Naive B cell (primary cell): Measurements from ENCODE around the gene CCNY. TPM values are rescaled to one million over a fixed set of nuclear protein-coding genes. Genes with fewer than 3 reads are reported as not detected.

Experiments
- ATAC-seq, 2 donors: fragments of 150-1000 bp; cut with Tn5 transposase; 2 replicates each; pipeline ENCODE4 v1.10.0; 2021; ENCODE audit warnings: low read depth in 2 of 2, mild to moderate bottlenecking in 2 of 2, moderate library complexity in 2 of 2
- DNase-seq: peaks from one replicate; pipeline ENCODE4 v3.0.0; 2022
- H3K27ac Mint-ChIP-seq, 6 donors: one replicate each; pipeline ENCODE4 v1.8.0; 2020 to 2022; ENCODE audit warnings: mild to moderate bottlenecking in 6 of 6, mixed read lengths in 6 of 6, moderate library complexity in 5 of 6, inconsistent platforms in 2 of 6
- H3K27me3 Mint-ChIP-seq, 3 donors: one replicate each; pipeline ENCODE4 v1.8.0; 2021 to 2022; ENCODE audit warnings: mixed read lengths in 3 of 3, mild to moderate bottlenecking in 1 of 3
- H3K36me3 Mint-ChIP-seq, 2 donors: one replicate each; pipeline ENCODE4 v1.8.0; 2020 to 2022; ENCODE audit warnings: mixed read lengths in 2 of 2, inconsistent platforms in 1 of 2, mild to moderate bottlenecking in 1 of 2
- H3K4me1 Mint-ChIP-seq, 3 donors: one replicate each; pipeline ENCODE4 v1.8.0; 2020 to 2022; ENCODE audit warnings: mixed read lengths in 3 of 3, inconsistent platforms in 1 of 3, mild to moderate bottlenecking in 1 of 3, moderate library complexity in 1 of 3
- H3K4me3 Mint-ChIP-seq, 8 donors: one replicate each; pipeline ENCODE4 v1.8.0; 2020 to 2022; ENCODE audit warnings: mild to moderate bottlenecking in 8 of 8, mixed read lengths in 8 of 8, moderate library complexity in 8 of 8, inconsistent platforms in 2 of 8
- H3K9me3 Mint-ChIP-seq, 7 donors: one replicate each; pipeline ENCODE4 v1.8.0; 2020 to 2022; ENCODE audit warnings: mixed read lengths in 7 of 7, mild to moderate bottlenecking in 5 of 7, inconsistent platforms in 2 of 7, moderate library complexity in 1 of 7
- polyA plus RNA-seq, 6 donors: library from polyadenylated mRNA; unstranded; fragments of 300-500 nt; fragmentation: Illumina TruSeq; gene quantifications; one replicate each; pipeline ENCODE4 v1.2.3, GENCODE V29; 2021; ENCODE audit warnings: low read depth in 6 of 6

Gene CCNY
- polyA plus RNA-seq, 6 donors from 2014 or later = 9.4 to 27.7 (median 13.6) TPM

DNA sequence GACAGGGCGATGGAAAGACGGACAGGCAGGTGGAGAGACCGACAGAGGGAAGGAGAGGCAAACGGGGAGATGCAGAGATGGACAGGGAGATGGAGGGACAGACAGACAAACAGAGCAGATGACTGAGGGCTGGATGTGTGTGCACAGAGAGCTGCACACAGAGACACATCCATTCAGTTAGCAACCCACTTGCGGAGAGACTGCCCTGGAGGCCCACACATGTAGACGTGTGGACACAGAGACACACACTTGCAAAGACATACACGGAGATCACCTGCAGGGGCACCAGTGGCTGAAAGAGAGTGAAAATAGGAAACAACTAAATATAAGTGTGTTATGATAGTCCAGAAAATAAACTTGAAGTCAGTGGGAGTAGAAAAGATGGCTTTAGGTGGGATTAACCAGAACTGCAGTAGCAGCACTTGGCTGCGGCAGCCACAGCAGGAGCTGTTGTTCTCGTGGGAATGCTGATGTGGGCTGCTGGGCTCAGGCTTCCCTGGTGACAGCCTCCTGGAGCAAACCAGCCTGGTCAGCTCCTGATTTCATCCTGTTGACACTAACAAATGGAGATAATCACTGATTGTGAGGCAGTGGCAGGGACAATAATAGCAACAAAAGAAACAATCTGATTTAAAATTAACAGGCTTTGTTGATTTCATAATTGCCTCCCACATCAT, 134.1 kb downstream of the CCNY start:
- Mint-ChIP-seq H3K4me3 (no peak overlapping the region), H3K27ac (peak overlapping the region in 5 of 6 donors; percentile 30 to 57 (median 47)), H3K4me1 (peaks cover 27 to 40% (median 36%) of the 10 kb centered on the region in 3 donors), H3K27me3 (no peaks in the 10 kb centered on the region), H3K36me3 (peaks cover 0 to 5% of the 10 kb centered on the region in 2 donors), H3K9me3 (no peaks in the 10 kb centered on the region)
- DNase-seq = no peak
- no peak for ATAC-seq

DNA sequence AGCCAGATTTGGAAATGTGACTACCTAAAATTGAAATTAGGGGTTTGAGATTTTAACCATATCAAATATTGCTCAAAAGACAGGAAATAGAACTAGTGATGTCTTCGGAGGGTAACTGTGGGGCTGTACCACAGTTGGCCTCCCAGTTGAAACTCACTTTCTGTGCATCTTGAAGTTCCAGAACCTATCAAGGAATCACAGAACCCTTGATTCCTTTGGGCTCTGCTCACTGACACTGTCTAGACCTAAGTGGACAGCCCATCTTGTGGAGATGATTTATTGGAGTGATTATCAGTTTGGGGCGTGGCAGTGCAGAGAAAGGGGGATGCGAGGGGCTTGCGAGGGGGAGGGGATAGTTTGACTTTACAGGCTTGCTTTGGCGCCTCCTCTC, 134.6 kb downstream of the CCNY start:
- peaks cover 27 to 40% (median 36%) of the 10 kb centered on the region in 3 donors for H3K4me1 Mint-ChIP-seq

DNA sequence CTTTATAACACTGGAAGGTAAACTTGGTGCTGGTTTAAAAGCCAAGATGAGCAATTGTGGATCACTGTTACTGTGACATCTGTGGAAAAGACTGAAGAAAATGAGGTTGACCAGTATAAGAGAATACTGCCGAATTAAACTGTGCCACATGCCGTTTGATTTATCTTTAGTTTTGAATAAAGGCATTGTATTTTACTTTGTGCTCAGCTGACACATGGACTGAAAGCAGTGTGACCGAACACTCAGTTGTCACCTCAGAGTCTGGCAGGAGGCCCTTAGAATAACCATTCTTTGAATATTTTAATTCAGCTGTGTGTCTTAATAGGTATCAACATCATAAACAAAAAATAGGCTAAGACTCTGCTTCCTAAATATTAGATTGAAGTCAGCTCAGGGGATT, 135.1 kb downstream of the CCNY start:
- ATAC-seq (no peak), DNase-seq (no peak)
- Mint-ChIP-seq H3K4me1 (peaks cover 27 to 40% (median 36%) of the 10 kb centered on the region in 3 donors), H3K27me3 (no peaks in the 10 kb centered on the region), H3K9me3 (no peaks in the 10 kb centered on the region), H3K4me3 (no peak overlapping the region), H3K27ac (peak overlapping the region in 1 of 6 donors; percentile 66), H3K36me3 (peaks cover 0 to 5% of the 10 kb centered on the region in 2 donors)

More for the DNA sequence above, 134.6 kb downstream of the CCNY start:
- no peak for ATAC-seq
- no peak for DNase-seq
- Mint-ChIP-seq H3K36me3 (peaks cover 0 to 5% of the 10 kb centered on the region in 2 donors), H3K27me3 (no peaks in the 10 kb centered on the region), H3K4me3 (no peak overlapping the region), H3K27ac (peak overlapping the region in 3 of 6 donors; percentile 47 to 66 (median 65)), H3K9me3 (no peaks in the 10 kb centered on the region)

DNA sequence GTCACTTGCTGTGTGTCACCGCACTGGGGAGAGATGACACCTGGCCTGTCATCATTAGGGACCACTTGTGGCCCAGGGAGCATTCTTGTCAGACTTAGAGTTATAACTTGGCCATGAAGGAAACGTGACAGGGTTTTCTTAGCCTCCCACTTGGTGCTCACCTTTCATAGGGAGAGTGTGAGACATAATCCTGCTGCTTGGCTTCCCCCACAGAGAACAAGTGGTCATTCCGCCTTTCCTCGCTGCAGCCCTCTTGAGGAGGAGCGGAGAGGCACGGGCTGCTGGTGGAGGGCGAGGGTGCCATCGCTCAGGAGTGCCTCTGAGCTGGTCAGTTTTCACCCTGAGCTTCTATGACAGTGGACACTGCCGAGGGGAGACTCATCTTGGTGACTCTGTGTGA, 143.8 kb downstream of the CCNY start:
- Mint-ChIP-seq H3K4me3 (peak overlapping the region in 1 of 8 donors; percentile 56), H3K4me1 (peaks cover 12 to 22% (median 21%) of the 10 kb centered on the region in 3 donors), H3K27me3 (no peaks in the 10 kb centered on the region), H3K36me3 (peaks cover 0 to 8% of the 10 kb centered on the region in 2 donors), H3K27ac (peak overlapping the region in 3 of 6 donors; percentile 19 to 71 (median 39)), H3K9me3 (peaks cover 0 to 1% (median 0%) of the 10 kb centered on the region in 7 donors)
- no peak for DNase-seq
- no peak for ATAC-seq

DNA sequence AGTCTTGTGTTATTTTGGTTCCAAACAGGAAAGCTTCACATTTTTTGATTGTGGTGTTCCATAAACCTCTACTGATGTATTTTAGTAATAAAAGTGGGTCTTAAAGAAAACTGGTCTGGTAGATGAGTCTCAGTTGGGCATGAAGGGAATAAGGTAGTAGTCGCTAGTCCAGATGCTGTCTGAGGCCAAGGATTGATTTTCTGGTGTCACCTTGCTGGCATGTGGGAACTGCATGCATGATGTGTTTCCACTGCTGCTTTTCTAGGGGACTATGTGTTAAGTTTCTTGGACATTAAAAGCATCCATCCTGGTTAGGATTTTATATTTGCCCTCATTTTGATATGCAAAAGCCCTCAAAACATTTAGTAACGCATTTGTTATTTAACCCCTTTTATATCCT, 145.1 kb downstream of the CCNY start:
- no peak for DNase-seq
- Mint-ChIP-seq H3K27ac (peak overlapping the region in 3 of 6 donors; percentile 3 to 52 (median 28)), H3K4me3 (no peak overlapping the region), H3K9me3 (peaks cover 0 to 1% (median 0%) of the 10 kb centered on the region in 7 donors), H3K4me1 (peaks cover 19 to 29% (median 29%) of the 10 kb centered on the region in 3 donors), H3K36me3 (peaks cover 5 to 10% of the 10 kb centered on the region in 2 donors), H3K27me3 (no peaks in the 10 kb centered on the region)
- ATAC-seq = no peak

DNA sequence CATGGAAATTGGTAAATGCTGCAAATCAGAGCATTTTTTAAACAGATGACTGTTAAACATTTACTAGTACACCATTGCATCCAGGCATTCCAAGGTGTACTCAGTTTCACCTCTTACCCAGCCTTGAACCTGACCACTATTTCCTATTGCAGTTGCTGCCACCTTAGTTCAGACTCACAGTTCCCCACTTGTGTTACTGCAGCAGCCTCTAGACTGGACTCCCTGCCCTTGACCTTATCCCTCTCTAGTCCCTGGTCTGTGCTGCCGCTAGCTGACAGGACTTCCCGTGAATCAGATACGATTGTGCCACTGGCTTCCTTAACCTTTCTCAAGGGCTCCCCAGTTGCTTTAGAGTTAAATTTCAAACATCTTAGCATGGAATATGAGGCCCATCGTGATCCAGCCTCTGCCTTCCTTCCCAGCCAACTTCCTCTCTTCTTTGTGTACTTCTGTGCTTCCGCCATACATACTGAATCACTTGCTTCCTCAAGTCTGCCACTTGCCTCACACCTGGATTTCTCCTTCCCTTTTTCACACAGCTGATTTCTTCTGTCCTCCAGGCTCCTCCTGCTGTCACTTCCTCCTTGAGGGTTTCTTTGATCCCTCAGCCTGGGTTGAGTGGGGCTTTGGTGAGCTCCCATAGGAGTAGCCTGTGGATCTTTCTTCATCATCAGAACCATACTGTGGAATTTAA, 150.1 kb downstream of the CCNY start:
- H3K4me1 Mint-ChIP-seq = peaks cover 20 to 50% (median 29%) of the 10 kb centered on the region in 3 donors
- ATAC-seq = no peak
- peak overlapping the region in 5 of 6 donors; percentile 29 to 91 (median 84) for H3K27ac Mint-ChIP-seq
- peak overlapping the region in 2 of 8 donors; percentile 21 to 57 for H3K4me3 Mint-ChIP-seq
- H3K9me3 Mint-ChIP-seq = no peaks in the 10 kb centered on the region
- no peak for DNase-seq
- H3K27me3 Mint-ChIP-seq = no peaks in the 10 kb centered on the region
- H3K36me3 Mint-ChIP-seq = peaks cover 11 to 14% of the 10 kb centered on the region in 2 donors

DNA sequence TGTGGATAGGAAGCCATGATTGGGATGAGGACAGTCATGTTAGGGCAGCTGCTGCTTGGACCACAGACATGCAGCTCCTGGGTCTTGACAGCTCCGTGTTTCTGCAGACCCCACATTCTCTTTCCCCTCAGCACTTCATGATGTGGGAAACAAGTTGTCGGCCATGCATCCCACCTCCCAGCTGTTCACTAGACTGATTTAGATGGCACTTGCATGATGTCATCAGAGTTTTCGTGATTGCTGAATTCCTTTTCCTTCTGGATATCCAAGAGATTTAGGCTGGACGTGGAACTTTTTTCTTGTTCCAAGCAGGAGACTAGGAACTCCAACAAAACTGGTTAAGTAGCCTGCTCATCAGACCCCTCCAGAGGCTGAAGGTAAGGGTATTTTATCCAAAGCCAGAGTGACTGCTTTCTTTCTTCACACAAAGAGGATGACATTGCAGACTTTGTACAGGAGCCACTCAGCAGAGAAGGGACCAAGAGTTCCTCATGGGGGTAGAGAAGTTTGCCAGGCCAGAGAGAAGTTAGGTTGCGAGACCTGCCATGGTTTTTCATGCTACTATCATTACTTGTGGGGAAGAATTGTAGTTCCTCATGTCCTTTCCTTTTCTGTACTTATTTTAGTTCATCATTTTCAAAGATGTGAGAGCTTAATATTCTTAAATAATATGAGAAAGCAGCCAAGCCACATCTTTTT, 151.2 kb downstream of the CCNY start:
- Mint-ChIP-seq H3K36me3 (peaks cover 11 to 19% of the 10 kb centered on the region in 2 donors), H3K27me3 (no peaks in the 10 kb centered on the region), H3K4me3 (peak overlapping the region in 1 of 8 donors; percentile 59), H3K27ac (peak overlapping the region in 1 of 6 donors; percentile 85), H3K9me3 (no peaks in the 10 kb centered on the region), H3K4me1 (peaks cover 26 to 50% (median 27%) of the 10 kb centered on the region in 3 donors)
- ATAC-seq (no peak), DNase-seq (no peak)

DNA sequence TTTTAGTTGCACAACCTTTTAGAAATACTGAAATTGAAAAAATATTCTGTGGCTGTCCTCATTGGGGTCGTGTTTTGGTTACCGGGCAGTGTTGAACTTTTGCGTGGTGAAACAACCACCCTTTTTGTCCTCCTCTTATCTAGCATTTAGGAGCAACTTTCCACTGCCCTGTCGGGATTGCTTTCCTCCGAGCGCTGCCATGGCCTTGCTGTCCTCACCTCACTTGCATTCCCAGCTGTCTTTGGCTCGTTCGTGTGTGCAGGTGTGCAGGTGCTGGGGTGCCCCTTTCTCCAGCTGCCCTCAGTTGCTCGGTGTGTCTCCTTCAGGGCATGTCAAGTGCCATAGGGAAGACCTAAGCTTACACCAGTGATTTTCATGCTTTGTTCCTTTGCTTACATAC, 151.9 kb downstream of the CCNY start:
- no peak overlapping the region for H3K27ac Mint-ChIP-seq
- H3K27me3 Mint-ChIP-seq = no peaks in the 10 kb centered on the region
- H3K4me3 Mint-ChIP-seq = no peak overlapping the region
- H3K36me3 Mint-ChIP-seq = peaks cover 11 to 19% of the 10 kb centered on the region in 2 donors
- no peak for DNase-seq
- no peak for ATAC-seq
- no peaks in the 10 kb centered on the region for H3K9me3 Mint-ChIP-seq
- H3K4me1 Mint-ChIP-seq = peaks cover 31 to 56% (median 32%) of the 10 kb centered on the region in 3 donors

DNA sequence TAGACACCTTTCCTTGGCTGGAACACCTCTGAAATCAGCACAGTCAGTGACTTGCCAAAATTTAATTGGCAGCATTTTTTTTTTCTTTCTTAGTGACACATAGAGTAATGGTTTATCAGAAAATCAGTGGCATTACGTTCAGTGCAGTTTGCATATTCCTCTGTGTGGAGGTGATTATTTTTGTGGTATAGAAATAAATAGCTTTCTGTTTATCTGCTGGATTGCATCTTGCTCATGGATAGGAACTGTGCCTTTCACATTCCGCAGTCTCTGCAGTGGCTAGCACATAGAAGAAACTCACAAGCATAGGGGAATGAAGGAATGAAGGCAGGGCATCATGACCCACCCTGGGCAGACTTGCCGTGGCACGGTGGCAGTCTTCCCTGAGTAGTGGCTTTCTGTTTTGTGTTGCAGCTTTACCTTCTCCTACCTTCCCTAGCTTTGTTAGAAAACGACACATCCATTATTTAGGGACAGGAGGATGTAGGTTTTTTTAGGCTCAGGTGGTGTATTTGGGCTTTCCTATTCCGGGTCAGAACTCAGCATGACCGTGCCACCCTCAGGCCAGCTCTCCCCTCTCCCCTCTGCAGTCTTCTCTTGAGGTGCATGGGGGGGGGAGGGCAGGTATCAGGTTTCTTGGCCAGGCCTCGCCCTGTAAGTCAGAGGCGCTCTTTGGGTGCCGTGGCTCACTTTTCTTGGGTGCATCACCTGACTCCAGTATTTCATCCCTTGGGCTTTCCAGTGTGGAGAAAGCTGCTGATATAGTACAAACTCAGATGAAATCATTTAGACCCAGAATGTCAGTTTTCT, 156.3 kb downstream of the CCNY start:
- peak overlapping the region in 5 of 6 donors; percentile 11 to 91 (median 75) for H3K27ac Mint-ChIP-seq
- no peaks in the 10 kb centered on the region for H3K27me3 Mint-ChIP-seq
- H3K4me3 Mint-ChIP-seq = no peak overlapping the region
- DNase-seq (no peak), ATAC-seq (no peak)
- peaks cover 0 to 5% of the 10 kb centered on the region in 2 donors for H3K36me3 Mint-ChIP-seq
- no peaks in the 10 kb centered on the region for H3K9me3 Mint-ChIP-seq
- H3K4me1 Mint-ChIP-seq = peaks cover 49 to 78% (median 52%) of the 10 kb centered on the region in 3 donors

DNA sequence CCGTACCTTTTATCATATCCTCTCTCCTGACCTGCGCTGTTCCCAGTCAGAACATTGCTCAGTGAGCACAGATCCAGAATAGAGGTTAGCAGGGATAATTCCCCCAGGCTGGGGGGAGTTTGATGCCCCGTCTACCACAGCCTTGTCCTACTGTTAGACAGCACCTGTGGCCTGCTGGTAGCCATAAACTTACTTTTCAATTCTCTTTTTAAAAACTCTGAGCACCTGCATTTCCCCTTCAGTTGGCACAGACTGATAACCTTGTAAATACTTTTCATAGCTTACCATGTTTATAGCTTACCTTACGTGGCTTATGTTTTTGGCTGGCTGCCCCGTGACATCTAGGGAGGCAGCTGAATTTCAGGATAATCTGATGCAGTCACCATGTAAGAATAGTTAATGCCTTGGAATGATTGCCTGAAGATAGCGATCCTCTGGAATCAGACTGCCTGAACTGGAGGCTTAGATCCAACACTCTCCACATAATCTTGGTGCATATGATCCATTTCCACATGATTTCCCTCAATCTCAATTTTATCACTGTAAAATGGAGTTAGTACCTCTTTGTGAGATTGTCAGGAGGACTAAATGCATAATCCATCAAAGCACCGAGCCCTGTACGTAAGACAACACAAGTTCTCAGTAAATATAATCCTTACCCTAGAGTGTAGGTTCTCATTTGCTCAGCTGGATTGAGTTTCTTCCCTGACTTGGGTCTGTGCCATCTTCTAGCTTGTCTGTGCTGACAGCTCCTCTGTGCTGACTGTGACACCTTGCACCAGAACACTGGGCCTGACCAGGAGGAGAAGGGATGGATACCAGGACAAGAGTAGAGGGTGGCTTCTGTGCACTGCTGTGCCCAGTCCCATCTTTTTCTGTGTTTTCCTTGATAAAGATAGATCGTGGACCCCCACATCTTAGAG, 157.1 kb downstream of the CCNY start:
- DNase-seq = no peak
- no peak for ATAC-seq
- Mint-ChIP-seq H3K36me3 (peaks cover 0 to 5% of the 10 kb centered on the region in 2 donors), H3K4me3 (peak overlapping the region in 1 of 8 donors; percentile 26), H3K27ac (peak overlapping the region in 5 of 6 donors; percentile 34 to 79 (median 79)), H3K4me1 (peaks cover 57 to 83% (median 61%) of the 10 kb centered on the region in 3 donors), H3K9me3 (no peaks in the 10 kb centered on the region), H3K27me3 (no peaks in the 10 kb centered on the region)

DNA sequence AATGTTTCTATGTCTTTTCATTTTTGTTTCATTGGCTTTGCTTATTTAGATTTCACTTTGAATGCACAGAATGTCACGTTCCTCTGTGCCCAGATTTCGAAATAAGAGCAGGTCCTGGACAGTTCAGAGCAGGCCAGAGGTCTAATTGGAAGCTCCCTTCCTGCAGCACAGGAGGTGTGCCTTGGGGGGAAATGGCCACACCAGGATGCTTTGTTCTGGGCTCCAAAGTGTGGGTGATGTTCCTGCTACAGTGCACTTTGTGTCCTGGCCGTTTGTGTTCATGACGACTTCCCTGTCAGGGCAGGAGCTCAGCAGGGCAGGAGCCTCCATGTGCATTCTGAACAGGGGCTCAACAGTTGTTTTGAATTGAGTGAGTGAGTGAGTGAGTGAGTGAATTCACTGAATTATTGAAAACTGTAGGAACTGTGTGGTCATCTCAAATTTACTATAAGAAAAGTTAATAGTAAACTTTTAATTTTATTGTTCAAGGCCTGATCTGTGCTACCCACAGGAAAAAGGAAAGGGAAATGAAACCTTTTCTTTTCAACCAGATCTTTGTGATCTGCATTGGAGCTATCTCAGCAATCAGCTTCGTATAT, 159.3 kb downstream of the CCNY start:
- Mint-ChIP-seq H3K4me3 (peak overlapping the region in 7 of 8 donors; percentile 63 to 93 (median 79)), H3K27ac (peak overlapping the region; percentile 75 to 98 (median 88)), H3K27me3 (no peaks in the 10 kb centered on the region), H3K36me3 (peaks cover 0 to 5% of the 10 kb centered on the region in 2 donors), H3K9me3 (no peaks in the 10 kb centered on the region), H3K4me1 (peaks cover 72 to 94% (median 81%) of the 10 kb centered on the region in 3 donors)
- peak; percentile 64 to 69 for ATAC-seq
- DNase-seq = peak; percentile 38
